Epithelial cell of proximal tubule (primary cell): ENCODE measurements around the gene GDPD3. TPM values are rescaled to one million over a fixed set of nuclear protein-coding genes. Genes with fewer than 3 reads are reported as not detected.
"Not testable (repeated sequence)": the region's sequence is repeated elsewhere in the genome, so short reads cannot be mapped to it uniquely, and the experiment has no call there.

Experiments used
- DNase-seq: peaks from one replicate; pipeline ENCODE4 v3.0.0-alpha.2; 2011; ENCODE audit warnings: low read depth
- H3K4me3 ChIP-seq: 2 replicates; pipeline ENCODE4 v1.5.1; 2011; ENCODE audit warnings: low read depth, mild to moderate bottlenecking, low read length
- total RNA-seq: library from RNA; depleted of rRNA; stranded (reverse); fragments of >200 nt; gene quantifications from 2 replicates; pipeline ENCODE4 v1.2.3, GENCODE V29; 2015
- TF ChIP-seq, protein P1 (sequence below): conservative IDR thresholded peaks from 2 replicates; pipeline ENCODE4 v1.5.1; 2012; ENCODE audit warnings: low read depth, mild to moderate bottlenecking, low read length

Gene GDPD3
- total RNA-seq, 1 donor from 2014 or later = not detected

GRCh38 chr16:30116291-30117207 lies 3.2 kb upstream of the GDPD3 start:
- TF ChIP-seq, protein P1, sequence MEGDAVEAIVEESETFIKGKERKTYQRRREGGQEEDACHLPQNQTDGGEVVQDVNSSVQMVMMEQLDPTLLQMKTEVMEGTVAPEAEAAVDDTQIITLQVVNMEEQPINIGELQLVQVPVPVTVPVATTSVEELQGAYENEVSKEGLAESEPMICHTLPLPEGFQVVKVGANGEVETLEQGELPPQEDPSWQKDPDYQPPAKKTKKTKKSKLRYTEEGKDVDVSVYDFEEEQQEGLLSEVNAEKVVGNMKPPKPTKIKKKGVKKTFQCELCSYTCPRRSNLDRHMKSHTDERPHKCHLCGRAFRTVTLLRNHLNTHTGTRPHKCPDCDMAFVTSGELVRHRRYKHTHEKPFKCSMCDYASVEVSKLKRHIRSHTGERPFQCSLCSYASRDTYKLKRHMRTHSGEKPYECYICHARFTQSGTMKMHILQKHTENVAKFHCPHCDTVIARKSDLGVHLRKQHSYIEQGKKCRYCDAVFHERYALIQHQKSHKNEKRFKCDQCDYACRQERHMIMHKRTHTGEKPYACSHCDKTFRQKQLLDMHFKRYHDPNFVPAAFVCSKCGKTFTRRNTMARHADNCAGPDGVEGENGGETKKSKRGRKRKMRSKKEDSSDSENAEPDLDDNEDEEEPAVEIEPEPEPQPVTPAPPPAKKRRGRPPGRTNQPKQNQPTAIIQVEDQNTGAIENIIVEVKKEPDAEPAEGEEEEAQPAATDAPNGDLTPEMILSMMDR = no peak
- no peak for DNase-seq
- H3K4me3 ChIP-seq = no peak overlapping the region

DNA sequence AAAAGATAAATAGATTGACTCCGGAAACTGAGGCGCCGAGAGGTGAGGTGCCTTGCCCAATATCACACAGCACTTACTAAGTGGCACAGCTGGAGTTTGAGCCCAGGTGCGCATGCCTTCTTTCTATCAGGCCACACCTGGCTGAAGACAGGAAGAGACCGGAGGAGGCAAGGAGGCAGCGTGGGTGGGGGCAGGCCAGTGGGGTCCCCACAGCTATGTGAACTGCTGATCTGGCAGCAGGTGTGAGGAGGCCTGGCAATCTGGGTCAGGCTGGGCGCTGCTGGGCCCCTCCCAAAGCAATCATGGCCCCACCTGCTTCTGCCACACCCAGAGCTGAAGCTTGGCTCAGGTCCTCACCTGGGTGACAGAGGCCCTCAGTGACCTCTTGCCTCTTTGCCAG lies 1.9 kb upstream of the GDPD3 start:
- TF ChIP-seq, protein P1 = no peak
- no peak overlapping the region for H3K4me3 ChIP-seq
- no peak for DNase-seq

DNA sequence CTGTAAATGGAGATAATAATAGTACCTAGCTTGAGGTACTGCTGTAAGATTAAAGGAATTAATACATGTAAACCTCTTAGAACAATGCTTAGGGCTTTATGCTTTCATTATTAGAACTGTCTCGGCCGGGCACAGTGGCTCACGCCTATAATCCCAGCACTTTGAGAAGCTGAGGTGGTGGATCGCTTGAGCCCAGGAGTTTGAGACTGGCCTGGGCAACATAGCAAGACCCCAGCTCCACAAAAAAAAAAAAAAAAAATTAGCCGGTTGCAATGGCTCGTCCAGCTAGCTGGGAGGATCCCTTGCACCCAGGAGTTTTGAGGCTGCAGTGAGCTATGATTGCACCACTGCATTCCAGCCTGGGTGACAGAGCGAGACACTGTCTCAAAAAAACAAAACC lies 1.5 kb upstream of the GDPD3 start:
- not testable (repeated sequence) for H3K4me3 ChIP-seq, DNase-seq

GRCh38 chr16:30114411-30114810 lies 1.1 kb upstream of the GDPD3 start:
- TF ChIP-seq, protein P1 = no peak
- no peak overlapping the region for H3K4me3 ChIP-seq
- no peak for DNase-seq

DNA sequence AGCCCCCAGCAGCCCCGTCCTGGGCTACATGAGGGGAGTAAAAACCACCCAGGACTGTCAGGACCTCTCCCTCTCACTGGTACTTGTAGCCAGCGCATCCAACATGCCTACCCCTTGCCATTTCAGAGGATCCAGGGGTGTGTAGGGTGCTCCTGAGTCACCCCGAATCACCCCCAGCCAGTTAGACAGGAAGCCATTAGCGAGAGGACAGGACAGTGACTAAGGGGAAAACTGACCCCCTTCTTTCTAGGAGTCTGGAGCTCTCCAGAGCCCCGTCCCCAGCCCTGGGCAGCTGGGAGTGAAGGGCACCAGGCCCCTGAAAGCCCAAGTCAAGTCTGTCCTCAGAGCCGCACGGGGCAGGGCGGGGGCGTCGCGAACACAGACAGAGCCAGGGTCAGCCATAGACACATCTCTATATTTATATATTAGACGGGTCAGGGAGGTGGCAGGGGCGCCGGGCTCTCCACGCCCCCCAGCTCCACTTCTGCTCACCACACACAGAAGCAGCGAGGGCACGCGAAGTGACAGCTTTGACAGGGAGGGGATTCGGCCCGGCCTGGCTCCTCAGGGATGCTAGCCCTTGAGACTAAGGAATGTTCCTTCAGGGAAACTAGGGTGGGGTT lies 485 bp upstream of the GDPD3 start:
- no peak for DNase-seq
- no peak overlapping the region for H3K4me3 ChIP-seq

GRCh38 chr16:30112197-30113030 lies 923 bp downstream of the GDPD3 start:
- no peak for DNase-seq
- TF ChIP-seq, protein P1 = peak; percentile 65
- no peak overlapping the region for H3K4me3 ChIP-seq

More for the DNA sequence above, 485 bp upstream of the GDPD3 start:
- TF ChIP-seq, protein P1 = no peak

DNA sequence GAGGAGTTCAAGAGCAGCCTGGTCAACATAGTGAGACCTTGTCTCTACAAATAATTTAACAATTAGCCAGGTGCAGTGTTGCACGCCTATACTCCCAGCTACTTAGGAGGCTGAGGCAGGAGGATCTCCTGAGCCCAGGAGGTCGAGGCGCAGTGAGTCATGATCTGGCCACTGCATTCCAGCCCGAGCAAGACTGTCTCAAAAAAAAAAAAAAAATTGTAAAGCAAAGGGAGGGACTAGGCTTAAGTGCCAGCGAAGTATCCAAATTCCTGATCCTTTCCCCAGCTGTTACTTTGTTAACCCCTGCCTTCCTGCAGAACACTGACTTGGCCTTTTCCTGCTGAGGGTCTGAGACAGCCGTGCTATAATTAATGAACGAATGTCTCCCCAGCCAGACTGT lies 2.7 kb downstream of the GDPD3 start:
- no peak overlapping the region for H3K4me3 ChIP-seq
- DNase-seq = no peak
- TF ChIP-seq, protein P1 = no peak
